Stimulated activated CD4-positive, alpha-beta T cell treated with anti-CD3 and anti-CD28 coated beads, TNF-alpha, amount 100 ng/mL, for 48 hours (primary cell): ENCODE measurements around the gene HPD.
"Not testable (repeated sequence)": the region's sequence is repeated elsewhere in the genome, so short reads cannot be mapped to it uniquely, and the experiment has no call there.

Source experiments
- DNase-seq, 3 donors: peaks; one replicate each; pipeline ENCODE4 v3.0.0-alpha.2; 2020; ENCODE audit warnings: low read depth in 3 of 3

Gene HPD

DNA sequence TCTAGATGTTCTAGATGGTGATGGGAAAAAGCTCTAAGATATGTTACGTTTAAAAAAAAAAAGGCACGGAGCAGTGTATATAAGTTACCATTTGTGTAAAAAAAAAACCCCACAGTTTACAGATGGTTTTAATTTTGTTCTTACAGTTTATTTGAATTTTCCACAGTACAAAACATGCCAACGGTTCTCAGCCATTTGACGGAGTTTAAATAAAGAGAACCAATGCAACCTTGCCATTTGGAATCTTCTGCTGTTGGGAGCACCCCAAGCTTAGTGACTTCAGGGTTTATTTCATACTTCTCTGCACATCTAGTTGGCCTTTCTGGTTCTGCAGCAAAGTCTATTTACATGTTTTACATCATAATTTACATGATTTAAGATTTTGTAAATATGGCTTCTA is 7.7 kb upstream of the HPD start:
- DNase-seq = no peak

GRCh38 chr12:121861636-121862254 is 3.1 kb upstream of the HPD start:
- no peak for DNase-seq

DNA sequence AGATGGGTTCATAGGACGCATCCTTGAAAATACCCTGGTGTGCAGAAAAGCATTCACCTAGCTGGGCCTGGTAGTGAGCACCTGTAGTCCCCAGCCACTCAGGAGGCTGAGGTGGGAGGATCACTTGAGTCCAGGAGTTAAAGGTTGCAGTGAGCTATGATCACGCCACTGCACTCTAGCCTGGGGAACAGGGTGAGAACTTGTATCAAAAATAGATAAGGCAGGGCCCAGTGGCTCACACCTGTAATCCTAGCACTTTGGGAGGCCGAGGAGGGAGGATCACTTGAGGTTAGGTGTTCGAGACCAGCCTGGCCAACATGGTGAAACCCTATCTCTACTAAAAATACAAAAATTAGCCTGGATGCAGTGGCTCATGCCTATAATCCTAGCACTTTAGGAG is 2.0 kb upstream of the HPD start:
- DNase-seq = not testable (repeated sequence)

DNA sequence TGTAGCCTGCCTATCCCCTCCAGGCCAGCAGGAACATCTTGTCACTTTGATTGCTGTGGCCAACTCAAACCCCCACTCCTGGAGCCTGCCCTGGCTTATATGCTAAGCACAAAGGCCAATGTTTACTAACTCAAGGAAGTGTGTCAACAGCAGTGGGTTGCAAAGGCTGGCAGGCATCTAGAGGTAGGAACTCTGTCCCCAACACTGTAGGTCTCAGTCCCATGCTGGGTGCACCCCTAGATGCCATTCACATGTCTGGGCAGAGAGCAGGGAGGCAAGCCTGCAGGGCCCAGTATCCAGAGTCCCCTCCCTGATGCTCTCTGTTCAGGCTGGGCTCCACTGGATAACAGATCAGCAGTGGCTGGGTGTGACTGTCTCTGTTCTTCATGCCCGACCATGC is 1.6 kb upstream of the HPD start:
- no peak for DNase-seq

DNA sequence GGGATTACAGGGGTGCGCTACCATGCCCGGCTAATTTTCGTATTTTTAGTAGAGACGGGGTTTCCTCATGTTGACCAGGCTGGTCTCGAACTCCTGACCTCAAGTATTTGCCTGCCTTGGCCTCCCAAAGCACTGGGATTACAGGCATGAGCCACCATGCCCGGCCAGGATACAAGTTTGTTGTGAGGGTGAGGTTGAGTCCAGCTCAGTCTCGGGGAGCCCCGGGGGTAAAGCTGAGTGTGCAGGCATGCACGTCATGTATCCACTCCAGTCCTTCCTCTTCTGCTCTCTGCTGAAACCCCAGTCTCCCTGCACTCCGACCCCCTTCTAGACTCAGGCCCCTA is 369 bp downstream of the HPD start:
- no peak for DNase-seq

GRCh38 chr12:121857322-121858246 is 1.1 kb downstream of the HPD start:
- no peak for DNase-seq

DNA sequence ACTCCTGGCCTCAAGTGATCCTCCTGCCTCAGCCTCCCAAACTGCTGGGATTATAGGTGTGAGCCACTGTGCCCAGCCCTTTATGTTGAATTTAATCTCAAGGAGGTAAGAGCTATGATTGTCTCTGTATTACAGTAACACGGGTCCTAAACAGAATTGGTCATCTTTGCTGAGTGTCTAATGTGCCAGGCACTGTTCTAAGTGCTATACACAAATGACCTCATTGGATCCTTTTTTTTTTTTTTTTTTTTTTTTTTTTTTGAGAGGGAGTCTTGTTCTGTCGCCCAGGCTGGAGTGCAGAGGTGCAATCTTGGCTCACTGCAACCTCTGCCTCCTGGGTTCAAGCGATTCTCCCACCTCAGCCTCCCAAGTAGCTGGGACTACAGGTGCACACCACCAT is 6.3 kb downstream of the HPD start:
- DNase-seq = not testable (repeated sequence)

- DNase-seq = no peak
Observed at GRCh38 chr12:121849665-121850064, 9.0 kb downstream of the HPD start.

DNA sequence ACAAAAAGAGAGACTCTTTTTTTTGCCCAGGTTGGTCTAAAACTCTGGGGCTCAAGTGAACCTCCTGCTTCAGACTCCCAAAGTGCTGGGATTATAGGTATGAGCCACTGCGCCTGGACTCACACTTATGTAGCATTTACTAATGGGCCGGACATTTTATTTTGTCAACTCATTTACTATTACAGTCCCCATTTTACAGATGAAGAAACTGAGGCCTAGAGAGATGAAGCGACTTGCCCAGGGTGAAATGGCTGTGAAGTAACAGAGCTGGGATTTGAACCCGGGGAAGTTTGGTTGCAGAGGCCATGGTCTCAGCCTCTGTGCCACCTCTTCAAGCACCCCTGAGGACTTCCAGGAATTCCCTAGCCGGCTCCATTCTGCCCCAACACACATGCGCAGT is 9.4 kb downstream of the HPD start:
- no peak for DNase-seq

DNA sequence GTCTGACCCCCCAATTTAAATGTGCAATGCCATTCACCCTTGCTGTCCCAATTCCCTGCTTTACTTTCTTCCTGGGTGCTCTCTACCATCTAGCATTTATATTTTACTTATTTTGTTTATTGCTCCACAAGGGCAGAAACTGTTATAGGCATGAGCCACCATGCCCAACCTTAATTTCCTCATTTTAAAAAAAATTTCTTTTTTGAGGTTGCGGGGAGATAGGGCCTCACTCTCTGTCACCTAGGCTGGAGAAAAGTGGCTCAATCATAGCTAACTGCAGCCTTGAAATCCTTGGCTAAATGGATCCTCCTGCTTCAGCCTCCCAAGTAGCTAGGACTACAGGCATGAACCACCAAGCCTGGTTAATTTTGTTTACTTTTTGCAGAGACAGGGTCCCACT is 13.0 kb downstream of the HPD start:
- no peak for DNase-seq

DNA sequence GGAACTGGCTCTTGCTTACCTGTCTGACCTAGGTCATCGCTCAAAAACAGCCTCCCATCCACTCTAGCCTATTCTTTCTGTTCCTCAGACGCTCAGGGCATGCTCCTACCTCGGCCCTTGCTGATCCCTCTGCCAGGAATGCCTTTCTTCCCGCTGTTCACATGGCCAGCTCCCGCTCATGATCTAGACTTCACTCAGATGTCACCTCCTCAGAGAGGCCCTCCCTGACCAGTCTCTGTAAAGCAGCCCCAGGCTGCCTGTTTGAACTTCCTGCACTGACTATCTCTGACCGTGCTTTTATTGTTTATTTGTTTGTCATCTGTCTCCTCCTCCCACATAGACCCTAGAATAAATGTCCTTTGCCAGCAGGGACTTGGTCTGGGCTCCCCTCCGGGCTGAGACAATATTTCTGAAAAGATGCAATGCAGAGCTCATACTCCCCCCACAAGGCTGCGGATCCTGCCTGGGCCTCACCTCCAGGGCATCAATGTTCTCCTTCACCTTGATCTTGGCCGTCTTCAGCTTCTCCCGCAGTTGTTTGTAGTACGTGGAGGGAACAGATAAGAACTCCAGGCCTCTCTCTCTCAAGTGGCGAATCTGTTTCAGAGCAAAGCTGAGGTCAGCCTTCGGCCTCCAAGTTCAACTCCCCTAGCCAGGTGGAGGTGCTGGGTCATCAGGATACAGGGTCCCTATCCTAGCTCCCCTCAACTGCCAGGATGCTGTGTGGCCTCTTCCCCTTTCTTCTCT is 15.2 kb downstream of the HPD start:
- DNase-seq = no peak

- DNase-seq = no peak
Observed at GRCh38 chr12:121839993-121840761, 18.5 kb downstream of the HPD start.

GRCh38 chr12:121839106-121839992 is 19.3 kb downstream of the HPD start:
- DNase-seq = peak; percentile 99 to 100 (median 99)

- no peak for DNase-seq
Observed at GRCh38 chr12:121838126-121838525, 20.5 kb downstream of the HPD start.

GRCh38 chr12:121837680-121838079 is 21.0 kb downstream of the HPD start:
- DNase-seq = no peak

DNA sequence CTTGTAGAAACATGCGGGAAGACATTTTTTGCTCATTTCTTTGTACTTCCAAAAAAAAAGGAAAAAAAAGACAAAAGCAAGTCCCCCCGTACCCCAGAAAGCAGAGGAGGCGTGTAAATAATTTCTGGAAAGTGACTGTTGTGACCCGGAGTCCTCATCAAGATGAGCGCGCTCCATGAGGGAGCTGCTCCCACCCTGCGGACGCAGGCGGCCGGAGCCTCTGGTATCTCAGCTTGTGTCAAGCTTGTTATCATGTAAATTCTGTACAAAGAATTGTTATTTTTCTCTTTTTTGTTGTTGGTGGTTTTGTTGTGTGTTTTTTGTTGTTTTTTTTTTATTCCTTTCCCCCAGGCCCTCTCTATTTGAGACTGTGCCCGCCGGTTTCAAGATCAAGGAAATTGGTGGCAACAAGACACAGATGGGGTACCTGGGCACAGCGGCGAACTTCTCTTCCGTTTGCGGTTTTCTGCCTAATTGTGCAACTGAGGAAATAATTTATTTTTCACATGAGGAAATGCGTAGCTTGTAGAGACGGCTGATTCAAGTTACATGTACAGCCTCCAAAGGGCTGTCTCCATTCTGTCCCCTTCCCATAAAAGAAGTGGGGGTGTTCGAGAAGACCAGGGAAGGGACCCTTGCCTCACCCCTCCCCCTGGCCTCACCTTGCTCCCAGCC is 27.0 kb downstream of the HPD start:
- no peak for DNase-seq

DNA sequence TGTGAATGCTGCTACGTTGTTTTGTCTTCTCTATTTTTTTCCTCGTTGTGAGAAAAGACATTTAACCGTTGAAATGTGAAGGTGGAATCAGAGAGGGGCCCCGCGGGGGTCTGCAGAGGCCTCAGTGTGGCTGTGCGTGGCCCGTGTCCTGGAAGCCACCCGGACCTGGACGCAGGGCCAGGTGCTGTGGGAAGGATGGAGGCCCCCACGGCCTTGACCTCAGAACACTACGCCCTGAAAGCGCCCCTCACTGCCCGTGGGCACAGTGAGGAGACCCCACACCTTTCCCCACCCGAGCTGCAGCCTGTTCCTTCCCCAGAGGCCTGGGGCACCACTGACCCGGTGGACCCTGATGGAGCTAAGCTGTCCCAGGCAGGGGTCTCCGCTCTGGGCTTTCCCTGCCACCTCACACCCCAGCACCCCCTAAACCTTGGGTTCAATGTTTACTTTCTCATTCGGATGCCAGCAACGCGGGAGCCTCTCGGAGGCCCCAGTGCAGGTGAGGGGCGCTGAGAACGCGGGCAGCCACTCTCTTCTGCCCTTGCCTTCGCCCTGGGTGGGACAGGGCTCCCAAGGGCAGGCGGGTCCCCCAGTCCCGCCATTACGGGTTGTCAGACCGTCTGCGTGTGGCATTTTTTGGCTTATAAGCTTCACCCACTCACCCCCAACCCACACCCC is 27.9 kb downstream of the HPD start:
- no peak for DNase-seq

- DNase-seq = no peak
Observed at GRCh38 chr12:121830134-121830533, 28.5 kb downstream of the HPD start.

- DNase-seq = no peak
Observed at GRCh38 chr12:121829250-121829918, 29.3 kb downstream of the HPD start.
